Measurements from ENCODE around the gene ING2.
A peak's percentile ranks its signal among the peaks of the same experiment; 100 is the strongest.

ING2 gene

DNA sequence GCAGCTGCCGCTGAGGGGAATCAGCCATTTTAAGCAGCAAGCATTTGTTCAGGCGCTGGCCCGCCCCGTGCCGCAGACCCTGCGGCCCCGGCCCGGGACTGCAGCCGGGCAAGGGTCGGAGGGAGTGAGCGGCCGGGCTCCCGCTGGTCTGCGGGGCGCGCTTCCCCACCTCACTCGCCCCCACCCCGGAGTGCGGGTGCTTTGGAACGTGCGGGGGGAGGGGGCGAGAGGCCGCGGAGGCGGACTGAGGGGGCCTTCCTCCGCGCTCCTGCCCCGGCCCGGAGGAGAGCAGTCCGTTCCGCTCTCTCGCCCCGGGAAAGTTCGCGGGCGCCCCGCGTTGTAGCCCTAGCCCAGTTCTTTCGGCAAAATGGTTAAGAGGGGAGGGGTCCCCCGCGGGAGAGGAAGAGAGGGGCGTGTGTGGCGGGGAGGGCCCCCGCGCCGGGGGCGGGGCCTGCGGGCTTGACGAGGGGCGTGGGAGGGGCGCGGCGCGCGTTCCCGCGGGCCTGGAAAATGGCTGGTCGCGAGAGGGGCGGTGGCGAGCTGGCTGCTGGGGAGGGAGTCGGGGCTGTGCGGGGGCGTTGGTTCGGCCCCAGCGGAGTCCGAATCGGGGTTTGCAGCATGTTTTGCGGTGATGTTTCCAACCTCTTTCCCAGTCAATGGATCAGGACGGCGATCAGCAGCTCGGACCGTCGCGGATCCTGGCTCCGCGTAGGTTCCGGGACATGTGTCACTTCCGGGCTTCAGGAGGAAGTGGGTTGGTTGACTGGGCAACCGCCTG lies 942 bp downstream of the ING2 start:
- Histone ChIP-seq H3K27ac (peak overlapping the region; percentile 91), H3K9me3 (ENCODE audit: low read depth, low read length) (no peaks in the 10 kb centered on the region), H3K36me3 (ENCODE audit: insufficient read depth, low read length) (peaks cover 8% of the 10 kb centered on the region), H3K4me3 (peak overlapping the region; percentile 81), H3K9ac (ENCODE audit: insufficient read length) (peak overlapping the region; percentile 90)
- DNase-seq (ENCODE audit: low read depth, low spot score), result no peak
- TF ChIP-seq EZH2 (IDR thresholded peaks at IDR 0.05) (no peak), FOXP2 (optimal IDR thresholded peaks at IDR 0.05; ENCODE audit: control extremely low read depth, extremely low read length, insufficient read depth) (peak; percentile 10), POLR2AphosphoS5 (IDR thresholded peaks at IDR 0.05; ENCODE audit: borderline replicate concordance, low read depth, low read length) (peak; percentile 85)

DNA sequence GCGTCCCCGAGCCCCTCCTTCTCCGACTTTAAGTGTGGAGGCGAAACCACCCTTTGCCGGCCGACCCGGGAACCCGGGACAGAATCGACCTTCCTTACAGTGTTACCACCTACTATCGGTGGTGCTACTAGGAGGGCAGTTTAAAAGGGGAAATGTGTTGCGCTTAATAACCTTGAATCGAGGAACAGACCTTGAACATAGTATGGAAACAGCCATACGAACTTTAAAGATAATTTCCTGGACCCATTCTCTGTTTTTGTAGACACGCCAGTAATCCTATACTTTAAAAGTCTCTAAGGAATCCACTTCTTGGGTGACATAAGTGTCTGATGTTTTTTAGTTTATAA lies 1.5 kb downstream of the ING2 start:
- Histone ChIP-seq H3K9me3 (ENCODE audit: low read depth, low read length) (no peaks in the 10 kb centered on the region), H3K9ac (ENCODE audit: insufficient read length) (peak overlapping the region; percentile 90), H3K36me3 (ENCODE audit: insufficient read depth, low read length) (peaks cover 14% of the 10 kb centered on the region), H3K27ac (no peak overlapping the region), H3K4me3 (peak overlapping the region; percentile 81)
- TF ChIP-seq EZH2 (IDR thresholded peaks at IDR 0.05), result no peak
- TF ChIP-seq FOXP2 (optimal IDR thresholded peaks at IDR 0.05; ENCODE audit: control extremely low read depth, extremely low read length, insufficient read depth), result no peak
- TF ChIP-seq POLR2AphosphoS5 (IDR thresholded peaks at IDR 0.05; ENCODE audit: borderline replicate concordance, low read depth, low read length), result no peak
- no peak for DNase-seq (ENCODE audit: low read depth, low spot score)

DNA sequence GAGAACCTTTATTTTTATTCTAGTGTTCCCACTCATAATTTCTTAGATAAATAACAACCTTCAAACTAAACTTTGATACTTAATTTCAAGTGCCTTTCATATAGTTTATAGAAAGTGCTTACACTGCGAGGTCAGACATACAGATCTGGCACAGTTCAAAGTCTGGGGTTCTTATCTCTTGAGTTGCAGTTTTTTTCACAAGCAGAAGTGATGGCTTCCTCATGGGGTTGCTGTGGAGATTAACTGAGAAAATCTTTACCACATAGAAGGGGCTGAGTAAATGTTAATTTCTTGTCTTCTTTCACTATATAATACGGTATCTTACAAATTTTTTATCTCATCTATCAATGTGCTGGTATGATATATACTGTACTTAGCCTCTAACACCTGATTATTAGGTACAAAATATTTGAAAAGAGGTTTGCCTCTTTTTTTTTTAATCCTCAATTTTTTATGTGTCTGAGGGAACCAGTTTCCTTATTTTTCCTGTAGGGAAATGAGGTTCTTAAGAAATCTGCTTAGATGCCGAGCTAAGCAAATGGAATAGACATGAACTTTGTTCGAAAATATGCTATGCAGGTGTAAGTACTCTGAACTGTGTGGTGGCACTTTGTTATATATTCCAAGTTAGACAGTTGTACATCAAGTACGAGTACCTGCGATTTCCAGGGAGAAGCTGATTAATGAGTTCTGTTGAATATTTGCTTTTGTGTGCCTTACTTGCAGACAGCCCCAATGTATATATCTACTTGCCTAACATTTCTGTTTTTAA lies 3.3 kb downstream of the ING2 start:
- H3K9me3 ChIP-seq (ENCODE audit: low read depth, low read length), result no peaks in the 10 kb centered on the region
- H3K4me3 ChIP-seq, result peak overlapping the region; percentile 5; the same call in 1 of the 2 replicates
- TF ChIP-seq EZH2 (IDR thresholded peaks at IDR 0.05) (no peak), POLR2AphosphoS5 (IDR thresholded peaks at IDR 0.05; ENCODE audit: borderline replicate concordance, low read depth, low read length) (no peak), FOXP2 (optimal IDR thresholded peaks at IDR 0.05; ENCODE audit: control extremely low read depth, extremely low read length, insufficient read depth) (no peak)
- H3K27ac ChIP-seq, result 0 out of 2 replicates have a peak overlapping the region, but pooled peaks have one; percentile 39
- peaks cover 29% of the 10 kb centered on the region for H3K36me3 ChIP-seq (ENCODE audit: insufficient read depth, low read length)
- DNase-seq (ENCODE audit: low read depth, low spot score), result no peak
- H3K9ac ChIP-seq (ENCODE audit: insufficient read length), result peak overlapping the region; percentile 54

DNA sequence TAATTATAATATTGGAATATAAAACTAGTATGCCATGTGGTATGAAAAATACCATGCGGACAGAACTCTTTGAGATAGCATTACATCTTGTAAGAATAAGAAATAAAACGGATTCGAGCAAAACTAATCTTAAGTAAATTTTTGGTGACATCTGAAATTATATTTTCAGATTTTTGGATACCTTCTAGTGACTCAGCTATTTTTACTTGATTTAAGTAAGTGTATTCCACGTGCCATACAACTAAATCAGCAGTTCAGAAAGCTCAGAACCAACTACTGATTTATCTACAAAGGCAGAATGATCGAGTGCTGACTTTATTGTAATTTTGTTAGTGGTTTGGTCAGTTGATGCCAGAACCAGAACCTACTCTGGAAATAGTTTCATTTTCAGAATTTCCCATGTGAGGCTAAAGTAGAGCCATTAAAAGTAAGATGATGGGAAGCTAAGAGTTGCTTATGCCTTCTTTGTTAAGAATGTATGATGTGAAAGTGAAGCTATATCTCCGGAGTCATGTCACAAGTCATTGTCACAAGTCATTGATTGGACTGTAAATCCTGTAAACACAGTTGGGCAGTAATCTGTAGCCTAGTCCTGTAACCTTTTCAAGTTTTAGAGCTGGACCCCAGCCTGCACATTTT lies 4.0 kb downstream of the ING2 start:
- peak overlapping the region; percentile 54 for H3K9ac ChIP-seq (ENCODE audit: insufficient read length)
- H3K4me3 ChIP-seq, result no peak overlapping the region

DNA sequence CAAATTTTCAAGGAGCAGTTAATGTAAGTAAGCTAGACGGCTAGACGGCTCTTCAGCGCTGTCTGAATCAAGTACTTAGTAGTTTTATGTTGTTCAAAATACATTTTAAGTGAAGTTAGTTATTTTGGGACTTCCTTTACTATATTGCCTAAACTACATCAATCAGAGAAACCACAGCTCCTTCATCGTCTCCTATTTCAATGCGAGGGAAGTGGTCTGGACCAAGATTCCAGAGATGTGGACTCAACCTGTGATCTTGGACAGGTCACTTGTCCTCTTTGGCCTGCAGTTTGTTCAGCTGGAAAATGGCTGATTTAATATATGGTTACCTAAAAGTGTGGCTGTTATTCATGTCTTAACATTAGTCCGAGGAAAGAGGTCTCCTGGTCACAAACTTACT lies 10.6 kb downstream of the ING2 start:
- no peaks in the 10 kb centered on the region for H3K9me3 ChIP-seq (ENCODE audit: low read depth, low read length)
- TF ChIP-seq POLR2AphosphoS5 (IDR thresholded peaks at IDR 0.05; ENCODE audit: borderline replicate concordance, low read depth, low read length), result no peak
- TF ChIP-seq FOXP2 (optimal IDR thresholded peaks at IDR 0.05; ENCODE audit: control extremely low read depth, extremely low read length, insufficient read depth), result no peak
- no peak for TF ChIP-seq EZH2 (IDR thresholded peaks at IDR 0.05)
- no peak overlapping the region for H3K27ac ChIP-seq
- no peak overlapping the region for H3K4me3 ChIP-seq
- DNase-seq (ENCODE audit: low read depth, low spot score), result no peak
- H3K36me3 ChIP-seq (ENCODE audit: insufficient read depth, low read length), result peaks cover 25% of the 10 kb centered on the region
- no peak overlapping the region for H3K9ac ChIP-seq (ENCODE audit: insufficient read length)

More for the DNA sequence above, 4.0 kb downstream of the ING2 start:
- peaks cover 29% of the 10 kb centered on the region for H3K36me3 ChIP-seq (ENCODE audit: insufficient read depth, low read length)
- TF ChIP-seq POLR2AphosphoS5 (IDR thresholded peaks at IDR 0.05; ENCODE audit: borderline replicate concordance, low read depth, low read length) (no peak), FOXP2 (optimal IDR thresholded peaks at IDR 0.05; ENCODE audit: control extremely low read depth, extremely low read length, insufficient read depth) (no peak)
- no peaks in the 10 kb centered on the region for H3K9me3 ChIP-seq (ENCODE audit: low read depth, low read length)
- 0 out of 2 replicates have a peak overlapping the region, but pooled peaks have one; percentile 39 for H3K27ac ChIP-seq
- no peak for DNase-seq (ENCODE audit: low read depth, low spot score)

DNA sequence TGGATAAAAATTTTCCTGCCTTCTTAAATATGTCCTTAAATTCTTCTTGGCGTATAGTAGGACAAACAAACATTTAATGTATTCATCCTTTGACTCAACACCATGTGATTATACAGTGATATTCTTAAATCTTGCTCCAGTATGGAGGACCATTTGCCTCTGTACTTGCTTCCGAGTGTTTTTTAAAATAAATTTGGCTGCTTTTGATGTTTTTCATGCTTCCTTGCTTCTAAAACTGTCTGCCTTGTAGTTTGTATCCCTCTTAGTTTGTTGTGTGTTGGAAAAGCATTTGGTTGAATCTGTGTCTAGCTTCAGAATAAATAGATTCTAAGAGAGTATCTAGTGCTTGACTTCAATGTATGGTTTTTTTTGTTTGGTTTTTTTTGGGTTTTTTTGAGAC lies 12.3 kb downstream of the ING2 start:
- Histone ChIP-seq H3K9me3 (ENCODE audit: low read depth, low read length) (no peaks in the 10 kb centered on the region), H3K27ac (no peak overlapping the region)
- TF ChIP-seq EZH2 (IDR thresholded peaks at IDR 0.05), result no peak
- TF ChIP-seq FOXP2 (optimal IDR thresholded peaks at IDR 0.05; ENCODE audit: control extremely low read depth, extremely low read length, insufficient read depth), result no peak
- TF ChIP-seq POLR2AphosphoS5 (IDR thresholded peaks at IDR 0.05; ENCODE audit: borderline replicate concordance, low read depth, low read length), result no peak

DNA sequence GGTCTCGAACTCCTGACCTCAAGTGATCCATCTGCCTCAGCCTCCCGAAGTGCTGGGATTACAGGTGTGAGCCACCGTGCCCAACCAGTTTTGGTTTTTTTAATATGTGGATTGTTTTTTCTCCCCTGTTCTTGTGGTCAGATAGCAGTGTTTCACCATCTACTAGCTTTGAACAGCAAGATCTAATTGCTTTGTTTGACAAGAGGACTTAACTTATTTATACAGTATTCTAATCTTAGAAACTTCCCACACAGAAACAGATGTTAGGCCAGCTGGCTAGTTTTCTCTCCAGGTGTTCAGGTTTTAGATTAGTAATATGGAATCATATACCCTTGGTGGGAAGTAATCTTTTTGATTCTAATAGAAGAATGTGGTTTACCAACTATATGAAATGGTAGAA lies 12.9 kb downstream of the ING2 start:
- peaks cover 3% of the 10 kb centered on the region for H3K36me3 ChIP-seq (ENCODE audit: insufficient read depth, low read length)
- H3K4me3 ChIP-seq, result no peak overlapping the region
- H3K27ac ChIP-seq, result no peak overlapping the region
- H3K9ac ChIP-seq (ENCODE audit: insufficient read length), result no peak overlapping the region
- TF ChIP-seq FOXP2 (optimal IDR thresholded peaks at IDR 0.05; ENCODE audit: control extremely low read depth, extremely low read length, insufficient read depth) (no peak), EZH2 (IDR thresholded peaks at IDR 0.05) (no peak), POLR2AphosphoS5 (IDR thresholded peaks at IDR 0.05; ENCODE audit: borderline replicate concordance, low read depth, low read length) (no peak)
- no peak for DNase-seq (ENCODE audit: low read depth, low spot score)
- no peaks in the 10 kb centered on the region for H3K9me3 ChIP-seq (ENCODE audit: low read depth, low read length)

More for the DNA sequence above, 12.3 kb downstream of the ING2 start:
- Histone ChIP-seq H3K4me3 (no peak overlapping the region), H3K9ac (ENCODE audit: insufficient read length) (no peak overlapping the region), H3K36me3 (ENCODE audit: insufficient read depth, low read length) (peaks cover 8% of the 10 kb centered on the region)
- no peak for DNase-seq (ENCODE audit: low read depth, low spot score)

DNA sequence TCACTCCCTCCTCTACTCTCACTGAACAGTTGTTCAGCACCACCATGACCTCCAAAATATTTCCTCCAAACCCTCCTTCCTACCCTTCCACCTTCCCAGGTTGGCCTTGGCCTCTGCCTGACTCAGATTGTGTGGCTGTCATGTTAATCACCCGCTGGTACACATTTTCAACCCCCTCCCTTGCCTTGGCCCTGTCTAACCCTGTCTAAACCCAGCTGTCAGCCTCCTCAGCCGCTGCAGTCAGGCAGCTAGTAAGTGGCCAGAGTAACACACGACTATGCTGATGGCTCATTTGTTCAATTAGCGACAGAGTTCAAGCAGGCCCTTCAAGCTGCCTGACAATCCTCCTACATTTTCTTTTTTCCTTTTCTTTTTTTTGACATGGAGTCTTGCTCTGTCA lies 18.0 kb downstream of the ING2 start:
- Histone ChIP-seq H3K36me3 (ENCODE audit: insufficient read depth, low read length) (no peaks in the 10 kb centered on the region), H3K27ac (no peak overlapping the region), H3K9ac (ENCODE audit: insufficient read length) (no peak overlapping the region), H3K4me3 (no peak overlapping the region), H3K9me3 (ENCODE audit: low read depth, low read length) (no peaks in the 10 kb centered on the region)
- TF ChIP-seq POLR2AphosphoS5 (IDR thresholded peaks at IDR 0.05; ENCODE audit: borderline replicate concordance, low read depth, low read length), result no peak
- TF ChIP-seq EZH2 (IDR thresholded peaks at IDR 0.05), result no peak
- TF ChIP-seq FOXP2 (optimal IDR thresholded peaks at IDR 0.05; ENCODE audit: control extremely low read depth, extremely low read length, insufficient read depth), result no peak
- DNase-seq (ENCODE audit: low read depth, low spot score), result no peak

Measured in SK-N-MC (cell line).